H1 (cell line): ENCODE measurements around the gene ARFGEF3. TPM values are rescaled to one million over a fixed set of nuclear protein-coding genes. Genes with fewer than 3 reads are reported as not detected.

Experiments used
- CTCF ChIA-PET: fragments of 300-600 bp; sonication (Branson Sonifier 250); formaldehyde crosslinking; loops from one replicate; lab custom pipeline; 2021; ENCODE audit not compliant: partially characterized antibody; lab: Charles Lee
- POLR2A ChIA-PET: fragments of 300-600 bp; sonication (Branson Sonifier 250); formaldehyde crosslinking; loops from one replicate; lab custom pipeline; 2021; ENCODE audit warnings: inconsistent platforms; ENCODE audit not compliant: partially characterized antibody; lab: Charles Lee
- DNase-seq, 2 experiments: peaks; one replicate each; pipeline versions ENCODE4 v3.0.0 to v3.0.0-alpha.2; 2010 to 2022; ENCODE audit warnings: low spot score in 2 of 2, low read depth in 1 of 2, mixed read lengths in 1 of 2
- FAIRE-seq: peaks from 2 replicates; lab custom pipeline; 2011; peaks lifted over from hg19 to GRCh38; lab: Jason Lieb, UNC
- H2AFZ ChIP-seq: 2 replicates; pipeline ENCODE4 v1.8.1; 2012; ENCODE audit warnings: low read length, inconsistent platforms
- H2AK5ac ChIP-seq: 2 replicates; pipeline ENCODE4 v1.6.1; 2013; ENCODE audit warnings: low read depth, low read length
- H2BK120ac ChIP-seq: replicated peaks from 2 replicates; pipeline ENCODE3; 2013; ENCODE audit warnings: low read depth, low read length, inconsistent platforms
- H2BK12ac ChIP-seq: 2 replicates; pipeline ENCODE4 v1.6.1; 2013; ENCODE audit warnings: low read depth, low read length
- H2BK15ac ChIP-seq: 2 replicates; pipeline ENCODE4 v1.6.1; 2013; ENCODE audit warnings: low read length
- H2BK20ac ChIP-seq: 2 replicates; pipeline ENCODE4 v1.6.1; 2013; ENCODE audit warnings: low read length
- H2BK5ac ChIP-seq: 2 replicates; pipeline ENCODE4 v1.6.1; 2013; ENCODE audit warnings: low read depth, low read length
- H3K14ac ChIP-seq: 2 replicates; pipeline ENCODE4 v1.6.1; 2013; ENCODE audit warnings: inconsistent platforms; ENCODE audit not compliant: insufficient read length
- H3K18ac ChIP-seq: 2 replicates; pipeline ENCODE4 v1.6.1; 2013; ENCODE audit warnings: low read length; ENCODE audit errors: extremely low read depth
- H3K23ac ChIP-seq: 2 replicates; pipeline ENCODE4 v1.6.1; 2013; ENCODE audit warnings: inconsistent platforms; ENCODE audit not compliant: insufficient read length
- H3K23me2 ChIP-seq: 2 replicates; pipeline ENCODE4 v1.6.1; 2013; ENCODE audit warnings: low read depth, low read length
- H3K27ac ChIP-seq: 2 replicates; pipeline ENCODE4 v1.6.1; 2011; ENCODE audit warnings: low read depth, low read length, inconsistent platforms
- H3K27me3 ChIP-seq, 4 experiments: replicated peaks in 1 of 4; 1 replicate in 1 of 4; 2 replicates in 3 of 4; pipeline versions ENCODE4 v1.6.1 to v1.8.1; 2011 to 2013; ENCODE audit warnings: low read length in 3 of 4, mild to moderate bottlenecking in 3 of 4, inconsistent platforms in 2 of 4, mixed read lengths in 2 of 4, moderate library complexity in 1 of 4; ENCODE audit not compliant: control insufficient read depth in 3 of 4, insufficient read depth in 3 of 4; ENCODE audit errors: extremely low read depth in 1 of 4
- H3K36me3 ChIP-seq, 4 experiments: 2 replicates each; pipeline versions ENCODE4 v1.6.1 to v1.8.1; 2011 to 2013; ENCODE audit warnings: mild to moderate bottlenecking in 4 of 4, low read length in 3 of 4, moderate library complexity in 2 of 4, control low read depth in 1 of 4, inconsistent platforms in 1 of 4; ENCODE audit not compliant: insufficient read depth in 4 of 4, control insufficient read depth in 2 of 4
- H3K4ac ChIP-seq: replicated peaks from 2 replicates; pipeline ENCODE3; 2013; ENCODE audit warnings: low read length, low read depth, mixed read lengths, inconsistent platforms; ENCODE audit not compliant: insufficient read length
- H3K4me1 ChIP-seq, 4 experiments: replicated peaks in 1 of 4; 1 replicate in 1 of 4; 2 replicates in 3 of 4; pipeline versions ENCODE4 v1.6.1 to v1.8.1; 2011 to 2013; ENCODE audit warnings: low read length in 3 of 4, inconsistent platforms in 2 of 4, mixed read lengths in 1 of 4; ENCODE audit not compliant: insufficient read depth in 4 of 4, control insufficient read depth in 3 of 4
- H3K4me2 ChIP-seq, 2 experiments: 2 replicates each; pipeline versions ENCODE4 v1.6.1 to v1.8.1; 2011 to 2013; ENCODE audit warnings: low read depth in 2 of 2, low read length in 2 of 2, control low read depth in 1 of 2, inconsistent platforms in 1 of 2, mild to moderate bottlenecking in 1 of 2; ENCODE audit not compliant: insufficient read depth in 1 of 2
- H3K4me3 ChIP-seq, 4 experiments: fragments of 200-600, 300-600 bp in 1 of 4; sonication (generic), shearing (Covaris generic), sonication (Bioruptor Twin) in 1 of 4; 2 replicates each; pipeline versions ENCODE4 v1.5.1 to v1.8.1; 2011 to 2016; ENCODE audit warnings: low read length in 4 of 4, low read depth in 3 of 4, control low read depth in 2 of 4, inconsistent platforms in 2 of 4, mild to moderate bottlenecking in 2 of 4, mixed read lengths in 1 of 4, moderate library complexity in 1 of 4; ENCODE audit not compliant: insufficient read depth in 2 of 4; ENCODE audit errors: extremely low read depth in 1 of 4
- H3K56ac ChIP-seq: replicated peaks from 2 replicates; pipeline ENCODE3; 2013; ENCODE audit warnings: low read depth, mild to moderate bottlenecking, mixed read lengths, low read length, inconsistent platforms; ENCODE audit not compliant: insufficient read length
- H3K79me1 ChIP-seq: 2 replicates; pipeline ENCODE4 v1.6.1; 2013; ENCODE audit warnings: low read depth, low read length, control low read depth
- H3K79me2 ChIP-seq, 2 experiments: 2 replicates each; pipeline versions ENCODE4 v1.6.1 to v1.8.1; 2012 to 2013; ENCODE audit warnings: low read length in 2 of 2, mild to moderate bottlenecking in 2 of 2, inconsistent platforms in 1 of 2; ENCODE audit not compliant: insufficient read depth in 2 of 2, control insufficient read depth in 1 of 2
- H3K9ac ChIP-seq, 4 experiments: replicated peaks in 1 of 4; 1 replicate in 1 of 4; 2 replicates in 3 of 4; pipeline versions ENCODE4 v1.6.1 to v1.8.1; 2011 to 2013; ENCODE audit warnings: low read depth in 3 of 4, low read length in 3 of 4, control low read depth in 2 of 4, mild to moderate bottlenecking in 2 of 4, moderate library complexity in 2 of 4, inconsistent platforms in 1 of 4; ENCODE audit errors: extremely low read depth in 1 of 4
- H3K9me3 ChIP-seq, 2 experiments: 2 replicates each; pipeline versions ENCODE4 v1.6.1 to v1.8.1; 2012 to 2013; ENCODE audit warnings: mild to moderate bottlenecking in 2 of 2, moderate library complexity in 2 of 2, control low read depth in 1 of 2, inconsistent platforms in 1 of 2, low read depth in 1 of 2, low read length in 1 of 2, mixed read lengths in 1 of 2; ENCODE audit not compliant: insufficient read depth in 2 of 2
- H4K20me1 ChIP-seq, 2 experiments: replicated peaks in 1 of 2; 2 replicates each; pipeline versions ENCODE3 to v1.8.1; 2011 to 2013; ENCODE audit warnings: inconsistent platforms in 2 of 2, low read length in 2 of 2, mild to moderate bottlenecking in 1 of 2; ENCODE audit not compliant: insufficient read depth in 2 of 2, control insufficient read depth in 1 of 2
- H4K5ac ChIP-seq: 2 replicates; pipeline ENCODE4 v1.6.1; 2013; ENCODE audit warnings: low read length, low read depth, mixed read lengths, inconsistent platforms; ENCODE audit not compliant: insufficient read length
- H4K8ac ChIP-seq: 2 replicates; pipeline ENCODE4 v1.8.0; 2013; ENCODE audit warnings: mild to moderate bottlenecking, moderate library complexity, low read length, inconsistent platforms; ENCODE audit not compliant: insufficient read depth; ENCODE audit errors: extremely low read depth
- H4K91ac ChIP-seq: replicated peaks from 2 replicates; pipeline ENCODE3; 2013; ENCODE audit warnings: low read length, mixed read lengths, inconsistent platforms; ENCODE audit not compliant: insufficient read length
- CEBPB ChIP-seq: IDR thresholded peaks from 2 replicates; pipeline ENCODE4 v1.6.1; 2012; ENCODE audit warnings: low read depth, low read length
- CREB1 ChIP-seq: IDR thresholded peaks from 2 replicates; pipeline ENCODE4 v1.6.1; 2012; ENCODE audit warnings: inconsistent platforms
- GABPA ChIP-seq: IDR thresholded peaks from 2 replicates; pipeline ENCODE4 v1.6.1; 2011; ENCODE audit warnings: mild to moderate bottlenecking, low read length, moderate library complexity, borderline replicate concordance; ENCODE audit not compliant: insufficient read depth
- JUND ChIP-seq: IDR thresholded peaks from 2 replicates; pipeline ENCODE4 v1.6.1; 2011; ENCODE audit warnings: mild to moderate bottlenecking, improper control_type of control experiment, low read length
- POLR2A ChIP-seq, 2 experiments: IDR thresholded peaks; 1 replicate in 1 of 2; 2 replicates in 1 of 2; pipeline ENCODE4 v1.6.1; 2011; ENCODE audit warnings: low read depth in 2 of 2, low read length in 2 of 2, mild to moderate bottlenecking in 2 of 2; ENCODE audit errors: control extremely low read depth in 1 of 2
- RBBP5 ChIP-seq: IDR thresholded peaks from 2 replicates; pipeline ENCODE4 v1.7.1; 2012; ENCODE audit warnings: low read depth, mild to moderate bottlenecking, inconsistent platforms, low read length, moderate library complexity, borderline replicate concordance
- WGBS, 2 experiments: shearing (Covaris generic) in 1 of 2; methylation state at CpG; one replicate each; pipeline versions ENCODE4 v1.1.6 to v1.1.7; 2013 to 2015; ENCODE audit warnings: low lambda C conversion rate in 2 of 2, mixed read lengths in 2 of 2, inconsistent platforms in 1 of 2, low coverage in 1 of 2, missing lambda C conversion rate in 1 of 2; ENCODE audit not compliant: insufficient replicate concordance in 2 of 2, insufficient coverage in 1 of 2, insufficient read length in 1 of 2; ENCODE audit errors: extremely low coverage in 1 of 2, missing lambda C conversion rate in 1 of 2; 5-methylcytosine and 5-hydroxymethylcytosine counted together
- polyA plus RNA-seq, 7 experiments: library from polyadenylated mRNA; depleted of rRNA in 3 of 7; stranded (reverse) in 5 of 7; unstranded in 2 of 7; fragments of >200 nt in 5 of 7; fragments of 200-250 nt in 2 of 7; gene quantifications; 1 replicate in 5 of 7; 2 replicates in 1 of 7; 4 replicates in 1 of 7; pipeline versions ENCODE4 v1.2.1 to v1.2.3, GENCODE V29; 2011 to 2013; ENCODE audit warnings: missing spikeins in 2 of 7, mixed read lengths in 2 of 7
- total RNA-seq: library from RNA; stranded (reverse); fragmentation: NEBNext Ultra II Directional; extraction: Animal tissue kit (Norgen Biotek cat#: 25700); gene quantifications from 2 replicates; pipeline ENCODE4 v1.2.1, GENCODE V29; 2021

ARFGEF3 gene
- total and polyA plus RNA-seq, 2 of the 8 experiments (the other 6 are each of a cell fraction or from before 2014, with no cell fraction given): 5.8 to 23.2 TPM

DNA sequence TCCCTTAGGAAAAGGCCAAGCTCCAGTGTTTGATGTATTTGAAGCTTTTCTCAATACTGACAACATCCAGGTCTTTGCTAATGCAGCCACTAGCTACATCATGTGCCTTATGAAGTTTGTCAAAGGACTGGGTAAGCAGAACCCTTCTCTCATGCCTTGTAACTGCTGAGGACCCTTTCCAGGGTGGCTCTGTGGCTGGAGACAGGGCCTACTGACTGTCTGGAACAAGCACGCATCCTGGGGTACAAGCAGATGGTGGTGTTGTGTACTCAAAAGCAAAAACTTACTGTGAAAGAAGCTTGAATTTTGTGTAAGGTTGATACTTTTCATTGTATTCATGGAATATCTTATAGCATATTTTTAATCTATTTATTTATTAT, 147.0 kb downstream of the ARFGEF3 start:
- FAIRE-seq (no peak), DNase-seq (no peak)
- H3K4ac ChIP-seq: no peak overlapping the region
- H3K4me3 ChIP-seq: no peak overlapping the region
- no peak overlapping the region for H2AFZ ChIP-seq
- H3K9ac ChIP-seq: no peak overlapping the region
- no peaks in the 10 kb centered on the region for H3K4me1 ChIP-seq
- H3K36me3 ChIP-seq: peaks cover 0 to 5% (median under 1%) of the 10 kb centered on the region in 4 experiments; a peak in 4 of 8 replicates
- no peak overlapping the region for H4K91ac ChIP-seq
- H3K27me3 ChIP-seq: no peaks in the 10 kb centered on the region
- no peaks in the 10 kb centered on the region for H3K9me3 ChIP-seq
- no peaks in the 10 kb centered on the region for H3K79me1 ChIP-seq
- no peak overlapping the region for H3K14ac ChIP-seq
- H4K20me1 ChIP-seq: no peaks in the 10 kb centered on the region
- no peak overlapping the region for H3K27ac ChIP-seq
- no peak overlapping the region for H2BK20ac ChIP-seq
- H2BK12ac ChIP-seq: no peak overlapping the region
- H3K18ac ChIP-seq: no peak overlapping the region
- H4K5ac ChIP-seq: no peak overlapping the region
- H4K8ac ChIP-seq: no peak overlapping the region
- H3K56ac ChIP-seq: no peak overlapping the region
- H2BK5ac ChIP-seq: no peak overlapping the region
- TF ChIP-seq RBBP5 (no peak), CEBPB (no peak), JUND (no peak), CREB1 (no peak), GABPA (no peak), POLR2A (IDR thresholded peaks at IDR 0.05; ENCODE audit: control extremely low read depth in 1 of 2, low read depth in 2 of 2, low read length in 2 of 2) (no peak)
- POLR2A ChIA-PET: interaction anchor here (1.2 kb wide), 1 partner anchor 95 kb away, joined by 4 read pairs; the partner anchor contains the start of gene HEBP2
- CTCF ChIA-PET: interaction anchor here (1.0 to 1.8 kb wide), 8 partner anchors 9 to 200 kb away, joined by 3 to 12 read pairs (median 4); no protein-coding TSS in a partner anchor
- no peak overlapping the region for H3K4me2 ChIP-seq
- H3K23ac ChIP-seq: no peak overlapping the region
- WGBS, 2 experiments: 84% methylated on average over 1 of the region's 1 CpG; no CpG with 5 or more reads in 1 of the 2 experiments
- no peak overlapping the region for H2AK5ac ChIP-seq
- no peaks in the 10 kb centered on the region for H3K79me2 ChIP-seq
- H3K23me2 ChIP-seq: no peaks in the 10 kb centered on the region
- H2BK120ac ChIP-seq: no peak overlapping the region
- no peak overlapping the region for H2BK15ac ChIP-seq
